Upper lobe of left lung (tissue), 6 donors: ENCODE data around the gene CACNA1H. TPM values are rescaled to one million over a fixed set of nuclear protein-coding genes. Genes with fewer than 3 reads are reported as not detected.
"Not testable (repeated sequence)": the region's sequence is repeated elsewhere in the genome, so short reads cannot be mapped to it uniquely, and the experiment has no call there.

Experiments
- ATAC-seq, 2 donors: fragments of 200-7000 bp; cut with Tn5 transposase; one replicate each; pipeline ENCODE4 v1.9.1; 2022; ENCODE audit warnings: mild to moderate bottlenecking in 2 of 2, moderate library complexity in 2 of 2; ENCODE audit not compliant: low FRiP score in 2 of 2
- DNase-seq, 2 donors: peaks; one replicate each; pipeline ENCODE4 v3.0.0-alpha.2; 2019 to 2020
- H3K27ac ChIP-seq, 4 donors: fragments of 200-600 bp; sonication (generic); one replicate each; pipeline ENCODE4 v1.5.1; 2016 to 2019
- H3K27me3 ChIP-seq, 4 donors: fragments of 200-600 bp; sonication (generic); one replicate each; pipeline ENCODE4 v1.5.1; 2017 to 2019
- H3K36me3 ChIP-seq, 4 donors: fragments of 200-600 bp; sonication (generic); one replicate each; pipeline ENCODE4 v1.5.1; 2016 to 2019
- H3K4me1 ChIP-seq, 4 donors: fragments of 200-600 bp; sonication (generic); one replicate each; pipeline ENCODE4 v1.5.1; 2018 to 2019
- H3K4me3 ChIP-seq, 4 donors: fragments of 200-600 bp; sonication (generic); one replicate each; pipeline ENCODE4 v1.5.1; 2017 to 2019; ENCODE audit warnings: mild to moderate bottlenecking in 2 of 4, moderate library complexity in 1 of 4
- H3K9me3 ChIP-seq, 4 donors: fragments of 200-600 bp; sonication (generic); one replicate each; pipeline ENCODE4 v1.5.1; 2018 to 2019
- CTCF ChIP-seq, 6 experiments: fragments of 450-650 bp in 4 of 6; fragments of 200-600 bp in 2 of 6; sonication (generic) in 2 of 6; IDR thresholded peaks; one replicate each; pipeline ENCODE4 v1.5.1; 2016 to 2019; ENCODE audit warnings: antibody characterized with exemption in 6 of 6
- EP300 ChIP-seq, 4 donors: sonication (generic); formaldehyde crosslinking; IDR thresholded peaks; one replicate each; pipeline ENCODE4 v1.5.1; 2017; ENCODE audit warnings: antibody characterized with exemption in 4 of 4, control low read depth in 2 of 4
- POLR2A ChIP-seq, 4 donors: fragments of 450-650 bp; IDR thresholded peaks; one replicate each; pipeline ENCODE4 v1.5.1; 2016 to 2017; ENCODE audit warnings: antibody characterized with exemption in 4 of 4, mild to moderate bottlenecking in 2 of 4
- POLR2AphosphoS5 ChIP-seq, 2 donors: sonication (generic); formaldehyde crosslinking; IDR thresholded peaks; one replicate each; pipeline ENCODE4 v1.5.1; 2017; ENCODE audit warnings: antibody characterized with exemption in 2 of 2
- WGBS, 2 donors: methylation state at CpG; one replicate each; pipeline ENCODE4 v1.1.5; 2017 to 2018; 5-methylcytosine and 5-hydroxymethylcytosine counted together
- total RNA-seq, 6 donors: library from RNA; depleted of rRNA in 4 of 6; stranded (reverse); fragments of >200 nt in 4 of 6; gene quantifications; one replicate each; pipeline versions ENCODE4 v1.1.0 to v1.2.1, GENCODE V29; 2016 to 2021
- donor health status: DM: no; HTN: no; CAD: no; lungs with moderate emphysema.
- donor health status: DM: no; HTN: yes; CAD: no; lungs with severe emphysema.

The CACNA1H gene
- total RNA-seq, 6 donors from 2014 or later, result 6.4 to 46.1 (median 9.3) TPM

- 54 to 67% methylated on average over 4 to 14 of the region's 15 CpGs for WGBS, 2 donors
- peak in 1 of 2 donors; percentile 73 for DNase-seq
- H3K27me3 ChIP-seq, result peaks cover 0 to 21% (median 8%) of the 10 kb centered on the region in 4 donors
These were observed 110.9 kb downstream of the CACNA1H start for GRCh38 chr16:1263591-1264344.

GRCh38 chr16:1264345-1265089 lies 111.6 kb downstream of the CACNA1H start:
- WGBS, 2 donors, result 81 to 94% methylated on average over 16 of the region's 16 CpGs
- ATAC-seq (no peak), DNase-seq (no peak)
- Histone ChIP-seq H3K4me3 (no peak overlapping the region), H3K27ac (no peak overlapping the region), H3K9me3 (no peaks in the 10 kb centered on the region), H3K36me3 (no peaks in the 10 kb centered on the region), H3K4me1 (peaks cover 0 to 2% (median 0%) of the 10 kb centered on the region in 4 donors), H3K27me3 (peaks cover 0 to 17% (median 5%) of the 10 kb centered on the region in 4 donors)
- TF ChIP-seq POLR2AphosphoS5 (IDR thresholded peaks at IDR 0.05) (no peak), EP300 (IDR thresholded peaks at IDR 0.05) (no peak), POLR2A (IDR thresholded peaks at IDR 0.05) (no peak), CTCF (IDR thresholded peaks at IDR 0.05) (no peak)

More at GRCh38 chr16:1263591-1264344, 110.9 kb downstream of the CACNA1H start:
- Histone ChIP-seq H3K9me3 (no peaks in the 10 kb centered on the region), H3K36me3 (no peaks in the 10 kb centered on the region), H3K27ac (no peak overlapping the region), H3K4me1 (peaks cover 0 to 9% (median 0%) of the 10 kb centered on the region in 4 donors), H3K4me3 (no peak overlapping the region)
- no peak for ATAC-seq
- no peak for TF ChIP-seq POLR2AphosphoS5 (IDR thresholded peaks at IDR 0.05)
- no peak for TF ChIP-seq POLR2A (IDR thresholded peaks at IDR 0.05)
- TF ChIP-seq EP300 (IDR thresholded peaks at IDR 0.05), result no peak
- no peak for TF ChIP-seq CTCF (IDR thresholded peaks at IDR 0.05)

- no peak overlapping the region for H3K27ac ChIP-seq
- no peaks in the 10 kb centered on the region for H3K4me1 ChIP-seq
- DNase-seq, result peak in 1 of 2 donors; percentile 25
- peaks cover 0 to 10% (median 2%) of the 10 kb centered on the region in 4 donors for H3K27me3 ChIP-seq
- ATAC-seq, result no peak
- no peak overlapping the region for H3K4me3 ChIP-seq
- H3K9me3 ChIP-seq, result no peaks in the 10 kb centered on the region
- no peaks in the 10 kb centered on the region for H3K36me3 ChIP-seq
- WGBS, 2 donors, result 74% methylated on average over 7 to 13 of the region's 13 CpGs
- TF ChIP-seq CTCF (IDR thresholded peaks at IDR 0.05) (no peak), POLR2A (IDR thresholded peaks at IDR 0.05) (no peak), EP300 (IDR thresholded peaks at IDR 0.05) (no peak), POLR2AphosphoS5 (IDR thresholded peaks at IDR 0.05) (no peak)
These were observed 112.3 kb downstream of the CACNA1H start for GRCh38 chr16:1265090-1265630.

- Histone ChIP-seq H3K27ac (no peak overlapping the region), H3K27me3 (peaks cover 0 to 7% (median 2%) of the 10 kb centered on the region in 4 donors), H3K4me1 (no peaks in the 10 kb centered on the region), H3K4me3 (no peak overlapping the region), H3K36me3 (no peaks in the 10 kb centered on the region), H3K9me3 (no peaks in the 10 kb centered on the region)
- 83 to 100% methylated on average over 1 to 18 of the region's 19 CpGs for WGBS, 2 donors
- DNase-seq, result peak in 1 of 2 donors; percentile 49
- TF ChIP-seq EP300 (IDR thresholded peaks at IDR 0.05), result no peak
- no peak for TF ChIP-seq POLR2AphosphoS5 (IDR thresholded peaks at IDR 0.05)
- TF ChIP-seq POLR2A (IDR thresholded peaks at IDR 0.05), result no peak
- TF ChIP-seq CTCF (IDR thresholded peaks at IDR 0.05), result no peak
- no peak for ATAC-seq
These were observed 112.9 kb downstream of the CACNA1H start for GRCh38 chr16:1265826-1266225.

GRCh38 chr16:1269418-1269817 lies 116.5 kb downstream of the CACNA1H start:
- DNase-seq, H3K27me3 ChIP-seq, H3K4me3 ChIP-seq, H3K4me1 ChIP-seq, ATAC-seq, H3K36me3 ChIP-seq, H3K9me3 ChIP-seq, H3K27ac ChIP-seq: not testable (repeated sequence)
- 93% methylated on average over 7 of the region's 7 CpGs for WGBS, 2 donors
